ENCODE data around the gene HCFC1R1.

Gene HCFC1R1

DNA sequence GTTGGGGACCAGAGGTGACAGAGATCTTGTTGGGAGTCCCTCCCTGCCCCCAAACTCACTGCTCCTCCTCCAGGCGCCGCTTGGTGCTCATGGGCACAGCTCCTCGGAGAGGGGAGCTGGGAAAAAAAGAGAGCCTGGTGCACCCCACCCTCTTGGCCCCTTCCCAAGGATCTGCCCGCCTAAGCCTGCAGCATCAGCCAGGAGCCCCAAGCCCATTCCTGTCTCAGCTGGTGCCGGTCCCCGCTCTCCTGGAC, 400 bp downstream of the HCFC1R1 start:
- peak; percentile 64 for DNase-seq (ENCODE audit: low read depth)
- peak overlapping the region; percentile 87 for H3K4me3 ChIP-seq (ENCODE audit: low read depth, low read length)
- TF ChIP-seq, protein P1, sequence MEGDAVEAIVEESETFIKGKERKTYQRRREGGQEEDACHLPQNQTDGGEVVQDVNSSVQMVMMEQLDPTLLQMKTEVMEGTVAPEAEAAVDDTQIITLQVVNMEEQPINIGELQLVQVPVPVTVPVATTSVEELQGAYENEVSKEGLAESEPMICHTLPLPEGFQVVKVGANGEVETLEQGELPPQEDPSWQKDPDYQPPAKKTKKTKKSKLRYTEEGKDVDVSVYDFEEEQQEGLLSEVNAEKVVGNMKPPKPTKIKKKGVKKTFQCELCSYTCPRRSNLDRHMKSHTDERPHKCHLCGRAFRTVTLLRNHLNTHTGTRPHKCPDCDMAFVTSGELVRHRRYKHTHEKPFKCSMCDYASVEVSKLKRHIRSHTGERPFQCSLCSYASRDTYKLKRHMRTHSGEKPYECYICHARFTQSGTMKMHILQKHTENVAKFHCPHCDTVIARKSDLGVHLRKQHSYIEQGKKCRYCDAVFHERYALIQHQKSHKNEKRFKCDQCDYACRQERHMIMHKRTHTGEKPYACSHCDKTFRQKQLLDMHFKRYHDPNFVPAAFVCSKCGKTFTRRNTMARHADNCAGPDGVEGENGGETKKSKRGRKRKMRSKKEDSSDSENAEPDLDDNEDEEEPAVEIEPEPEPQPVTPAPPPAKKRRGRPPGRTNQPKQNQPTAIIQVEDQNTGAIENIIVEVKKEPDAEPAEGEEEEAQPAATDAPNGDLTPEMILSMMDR (conservative IDR thresholded peaks at IDR 0.05; ENCODE audit: low read depth, low read length): no peak

DNA sequence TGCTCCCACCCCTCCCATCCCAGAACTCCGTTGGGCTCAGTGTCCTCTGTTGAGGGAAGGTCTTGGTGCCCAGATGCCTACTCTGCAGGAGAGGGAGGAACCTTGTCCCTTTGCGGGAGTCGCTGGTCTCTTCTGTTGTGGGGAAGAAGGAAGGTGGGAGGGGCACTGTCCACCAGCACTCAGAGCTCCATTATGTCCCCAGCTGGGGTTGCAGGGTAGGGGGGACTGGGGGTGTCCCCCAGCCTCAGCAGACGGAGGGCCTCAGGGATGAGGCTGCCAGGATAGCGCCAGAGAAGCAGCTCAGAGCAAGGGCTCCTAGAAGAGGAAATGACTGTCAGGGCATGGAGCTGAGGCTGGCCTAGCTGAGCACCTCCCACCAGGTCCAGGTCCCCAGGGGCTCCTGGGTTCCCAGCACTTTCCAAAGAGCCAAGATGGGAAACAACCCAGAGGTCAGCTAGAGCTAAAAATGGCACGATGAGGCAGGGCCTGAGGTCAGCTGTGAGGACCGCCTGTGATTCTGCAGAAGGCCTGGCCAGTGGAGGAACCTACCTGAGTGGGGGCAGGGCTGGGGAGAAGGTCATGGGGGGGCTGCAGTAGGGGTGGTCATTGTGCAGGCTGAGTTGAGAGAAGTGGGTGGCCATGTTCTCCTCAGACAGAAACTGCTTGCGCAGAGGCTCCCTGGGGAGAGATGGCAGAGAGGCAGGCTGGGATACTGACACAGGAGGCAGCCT, 893 bp downstream of the HCFC1R1 start:
- DNase-seq (ENCODE audit: low read depth): peak; percentile 54
- peak overlapping the region; percentile 87 for H3K4me3 ChIP-seq (ENCODE audit: low read depth, low read length)
- TF ChIP-seq, protein P1 (conservative IDR thresholded peaks at IDR 0.05; ENCODE audit: low read depth, low read length): no peak

DNA sequence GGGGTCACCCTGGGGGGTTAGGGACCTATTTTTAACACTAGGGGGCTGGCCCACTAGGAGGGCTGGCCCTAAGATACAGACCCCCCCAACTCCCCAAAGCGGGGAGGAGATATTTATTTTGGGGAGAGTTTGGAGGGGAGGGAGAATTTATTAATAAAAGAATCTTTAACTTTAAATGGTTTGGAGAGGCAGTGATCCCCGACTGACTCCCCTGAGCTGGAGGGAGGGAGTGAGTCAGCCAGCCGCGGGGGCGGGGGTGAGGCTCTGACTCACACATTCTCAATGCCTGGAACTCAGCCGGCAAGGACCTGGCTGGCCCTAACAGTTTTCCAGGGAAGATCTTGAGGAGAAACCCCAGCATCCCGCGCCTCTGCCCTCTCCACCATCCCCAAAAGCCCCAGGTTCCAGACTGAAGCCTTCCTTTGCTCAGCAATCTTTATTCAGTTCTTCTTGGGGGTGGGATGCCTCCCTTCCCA, 1.5 kb downstream of the HCFC1R1 start:
- H3K4me3 ChIP-seq (ENCODE audit: low read depth, low read length): peak overlapping the region; percentile 87
- peak; percentile 97 for DNase-seq (ENCODE audit: low read depth)
- TF ChIP-seq, protein P1 (conservative IDR thresholded peaks at IDR 0.05; ENCODE audit: low read depth, low read length): no peak

DNA sequence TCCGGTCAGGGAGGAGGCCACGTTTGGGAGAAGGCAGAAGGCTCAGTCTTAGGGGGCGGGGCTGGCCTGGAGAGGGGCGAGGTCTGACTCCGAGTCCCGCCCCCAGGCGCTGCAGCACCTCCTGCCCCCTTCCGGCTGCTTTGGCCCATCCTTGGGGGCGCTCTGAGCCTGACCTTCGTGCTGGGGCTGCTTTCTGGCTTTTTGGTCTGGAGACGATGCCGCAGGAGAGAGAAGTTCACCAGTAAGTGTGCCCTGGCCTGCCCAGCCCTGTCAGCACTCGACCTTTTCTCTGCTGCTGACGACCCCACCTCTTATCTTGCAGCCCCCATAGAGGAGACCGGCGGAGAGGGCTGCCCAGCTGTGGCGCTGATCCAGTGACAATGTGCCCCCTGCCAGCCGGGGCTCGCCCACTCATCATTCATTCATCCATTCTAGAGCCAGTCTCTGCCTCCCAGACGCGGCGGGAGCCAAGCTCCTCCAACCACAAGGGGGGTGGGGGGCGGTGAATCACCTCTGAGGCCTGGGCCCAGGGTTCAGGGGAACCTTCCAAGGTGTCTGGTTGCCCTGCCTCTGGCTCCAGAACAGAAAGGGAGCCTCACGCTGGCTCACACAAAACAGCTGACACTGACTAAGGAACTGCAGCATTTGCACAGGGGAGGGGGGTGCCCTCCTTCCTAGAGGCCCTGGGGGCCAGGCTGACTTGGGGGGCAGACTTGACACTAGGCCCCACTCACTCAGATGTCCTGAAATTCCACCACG, 2.1 kb downstream of the HCFC1R1 start:
- TF ChIP-seq, protein P1 (conservative IDR thresholded peaks at IDR 0.05; ENCODE audit: low read depth, low read length): peak; percentile 46
- peak overlapping the region; percentile 82 for H3K4me3 ChIP-seq (ENCODE audit: low read depth, low read length)
- peak; percentile 94 for DNase-seq (ENCODE audit: low read depth)

DNA sequence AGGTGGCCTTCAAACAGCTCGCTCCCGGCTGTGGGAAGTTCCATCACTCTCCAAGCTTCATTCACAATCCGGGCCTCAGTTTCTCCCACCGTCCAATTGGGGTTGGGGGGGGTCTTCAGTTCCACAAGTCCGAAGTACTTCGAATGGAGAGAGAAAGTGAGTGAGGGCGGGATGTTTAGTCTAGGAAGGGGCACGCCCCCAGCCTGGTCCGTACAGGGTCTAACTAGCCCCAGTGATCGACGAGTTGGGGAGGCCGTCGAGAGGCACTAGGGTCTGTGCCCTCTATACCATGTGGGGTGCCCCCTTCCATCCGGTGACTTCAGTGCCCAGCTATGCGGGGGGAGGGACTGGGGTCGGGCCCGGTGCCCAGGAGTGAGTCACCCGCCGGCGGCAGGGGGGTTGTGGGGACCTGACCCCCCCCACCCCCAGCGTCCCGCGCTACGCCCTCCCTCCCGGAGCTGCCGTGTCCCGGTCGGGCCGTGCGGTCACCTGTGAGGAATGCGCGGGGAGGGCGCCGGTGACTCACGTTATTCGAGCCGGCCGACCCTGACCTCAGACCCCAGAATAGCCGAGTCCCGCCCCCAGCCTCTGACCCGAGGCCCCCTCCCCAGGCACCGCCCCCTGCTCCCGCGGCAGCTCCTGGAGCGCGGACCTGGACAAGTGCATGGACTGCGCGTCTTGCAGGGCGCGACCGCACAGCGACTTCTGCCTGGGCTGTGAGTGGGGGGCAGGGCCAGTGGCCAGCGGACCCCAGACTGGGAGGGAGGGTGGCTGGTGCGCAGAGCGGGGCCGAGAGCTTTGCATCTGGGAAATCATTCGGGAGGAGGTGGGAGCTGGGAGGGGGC, 2.9 kb downstream of the HCFC1R1 start:
- DNase-seq (ENCODE audit: low read depth): peak; percentile 86
- TF ChIP-seq, protein P1 (conservative IDR thresholded peaks at IDR 0.05; ENCODE audit: low read depth, low read length): no peak

DNA sequence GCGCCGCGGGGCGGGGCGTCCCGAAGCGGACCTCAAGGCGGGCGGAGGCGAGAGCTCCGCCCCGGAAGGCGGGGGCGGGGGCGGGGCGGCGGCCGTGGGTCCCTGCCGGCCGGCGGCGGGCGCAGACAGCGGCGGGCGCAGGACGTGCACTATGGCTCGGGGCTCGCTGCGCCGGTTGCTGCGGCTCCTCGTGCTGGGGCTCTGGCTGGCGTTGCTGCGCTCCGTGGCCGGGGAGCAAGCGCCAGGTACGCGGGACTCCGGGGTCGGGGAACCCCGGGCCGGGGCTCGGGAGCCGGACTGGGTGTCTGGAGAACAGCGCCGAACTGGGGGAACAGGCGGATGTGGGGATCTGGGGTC, 3.5 kb downstream of the HCFC1R1 start, which contains the start of gene TNFRSF12A:
TSS of gene TNFRSF12A (plus strand) at position 122 of the 357 bp plus-strand sequence. CDS start at position 152, 30 bp downstream.
- TF ChIP-seq, protein P1 (conservative IDR thresholded peaks at IDR 0.05; ENCODE audit: low read depth, low read length): no peak
- peak; percentile 68 for DNase-seq (ENCODE audit: low read depth)
- H3K4me3 ChIP-seq (ENCODE audit: low read depth, low read length): peak within 1 kb of the TSS; percentile 82

More for the DNA sequence above, 2.9 kb downstream of the HCFC1R1 start:
- peak overlapping the region; percentile 82 for H3K4me3 ChIP-seq (ENCODE audit: low read depth, low read length)

Measured in choroid plexus epithelial cell (primary cell).